HepG2 (cell line): ENCODE results near the gene ANKUB1. TPM values are rescaled to one million over a fixed set of nuclear protein-coding genes. Genes with fewer than 3 reads are reported as not detected.
A peak's percentile ranks its signal among the peaks of the same experiment; 100 is the strongest.

Source experiments
- KIAA2018 ChIP-seq: sonication (generic); formaldehyde crosslinking; IDR thresholded peaks from 2 replicates; pipeline ENCODE4 v1.5.0; 2020; ENCODE audit warnings: mild to moderate bottlenecking, missing genetic modification reagents, borderline replicate concordance
- NFRKB ChIP-seq: fragments of 450-650 bp; IDR thresholded peaks from 2 replicates; pipeline ENCODE4 v1.6.1; 2017
- RFX3 ChIP-seq: IDR thresholded peaks from 2 replicates; pipeline ENCODE4 v1.6.1; 2016; ENCODE audit warnings: missing biosample characterization, missing genetic modification reagents
- SSRP1 ChIP-seq: IDR thresholded peaks from 2 replicates; pipeline ENCODE4 v1.6.1; 2016; ENCODE audit warnings: control low read depth
- ZFP41 ChIP-seq: sonication (generic); formaldehyde crosslinking; IDR thresholded peaks from 2 replicates; pipeline ENCODE4 v1.4.0; 2020; ENCODE audit warnings: mild to moderate bottlenecking, missing genetic modification reagents, borderline replicate concordance
- ZNF121 ChIP-seq: sonication (generic); formaldehyde crosslinking; IDR thresholded peaks from 2 replicates; pipeline ENCODE4 v1.5.0; 2020; ENCODE audit warnings: mild to moderate bottlenecking, missing genetic modification reagents
- ZNF18 ChIP-seq: sonication (generic); formaldehyde crosslinking; IDR thresholded peaks from 2 replicates; pipeline ENCODE4 v1.8.0; 2022; ENCODE audit warnings: mild to moderate bottlenecking, missing genetic modification reagents; ENCODE audit not compliant: insufficient replicate concordance
- ZNF782 ChIP-seq: sonication (generic); formaldehyde crosslinking; IDR thresholded peaks from 2 replicates; pipeline ENCODE4 v1.4.0; 2020; ENCODE audit warnings: missing genetic modification reagents, mild to moderate bottlenecking, borderline replicate concordance
- polyA plus RNA-seq, 8 experiments: library from polyadenylated mRNA; depleted of rRNA in 3 of 8; stranded (reverse) in 7 of 8; unstranded in 1 of 8; fragments of >200 nt; fragmentation: Illumina TruSeq in 4 of 8; extraction: Trizol in 4 of 8; gene quantifications; 2 replicates each; pipeline versions ENCODE4 v1.2.1 to v1.2.3, GENCODE V29; 2011 to 2016; ENCODE audit warnings: low read depth in 4 of 8, missing spikeins in 1 of 8, mixed read lengths in 1 of 8; ENCODE audit not compliant: insufficient read depth in 1 of 8
- total RNA-seq, 5 experiments: library from RNA; depleted of rRNA; stranded (reverse); fragments of >200 nt; fragmentation: Illumina TruSeq; extraction: Trizol; gene quantifications; 2 replicates each; pipeline ENCODE4 v1.2.3, GENCODE V29; 2016; ENCODE audit warnings: low read depth in 1 of 5
- TF ChIP-seq, protein P1 (sequence below), 2 experiments: fragments of 450-650 bp in 1 of 2; sonication (generic) in 1 of 2; formaldehyde crosslinking in 1 of 2; IDR thresholded peaks; 2 replicates each; pipeline versions ENCODE4 v1.6.1 to v1.8.0; 2016 to 2022; ENCODE audit warnings: antibody characterized with exemption in 1 of 2, mild to moderate bottlenecking in 1 of 2, missing genetic modification reagents in 1 of 2

ANKUB1 gene
- total and polyA plus RNA-seq, 2 of the 13 experiments (the other 11 are each of a cell fraction or from before 2014, with no cell fraction given) = not detected

DNA sequence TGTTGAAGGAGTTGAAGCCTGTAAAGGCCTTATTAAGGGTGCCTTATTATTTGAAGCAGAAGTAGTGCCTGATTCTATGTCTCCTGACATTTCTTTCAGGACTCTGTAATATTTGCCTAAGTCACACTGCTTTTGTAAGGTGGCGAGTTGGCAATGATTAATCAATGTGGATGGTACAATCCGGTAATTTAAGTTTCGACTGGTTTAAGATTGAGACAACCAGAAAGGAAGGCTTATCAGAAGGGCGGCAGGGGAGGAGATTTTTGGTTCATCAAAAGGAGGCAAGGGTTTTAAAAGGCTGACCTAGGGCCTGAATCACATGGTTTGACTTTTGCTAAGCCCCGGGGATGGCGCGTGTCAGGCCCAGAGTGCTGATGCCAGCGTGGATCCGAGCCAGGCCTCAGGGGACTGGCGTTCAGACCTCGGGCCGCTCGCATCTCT is 19.8 kb upstream of the ANKUB1 start (continued):
- TF ChIP-seq SSRP1 (CRISPR knock-in tag) (0 out of 2 replicates have a peak, but pooled peaks have one; percentile 32), ZNF782 (no peak; the same call in 1 of the 2 replicates), NFRKB (no peak), ZNF18 (CRISPR knock-in tag) (no peak), RFX3 (no peak), ZNF121 (CRISPR knock-in tag) (peak; percentile 2; the same call in 1 of the 2 replicates), ZFP41 (CRISPR knock-in tag) (no peak), KIAA2018 (CRISPR knock-in tag) (no peak)
- TF ChIP-seq, protein P1, sequence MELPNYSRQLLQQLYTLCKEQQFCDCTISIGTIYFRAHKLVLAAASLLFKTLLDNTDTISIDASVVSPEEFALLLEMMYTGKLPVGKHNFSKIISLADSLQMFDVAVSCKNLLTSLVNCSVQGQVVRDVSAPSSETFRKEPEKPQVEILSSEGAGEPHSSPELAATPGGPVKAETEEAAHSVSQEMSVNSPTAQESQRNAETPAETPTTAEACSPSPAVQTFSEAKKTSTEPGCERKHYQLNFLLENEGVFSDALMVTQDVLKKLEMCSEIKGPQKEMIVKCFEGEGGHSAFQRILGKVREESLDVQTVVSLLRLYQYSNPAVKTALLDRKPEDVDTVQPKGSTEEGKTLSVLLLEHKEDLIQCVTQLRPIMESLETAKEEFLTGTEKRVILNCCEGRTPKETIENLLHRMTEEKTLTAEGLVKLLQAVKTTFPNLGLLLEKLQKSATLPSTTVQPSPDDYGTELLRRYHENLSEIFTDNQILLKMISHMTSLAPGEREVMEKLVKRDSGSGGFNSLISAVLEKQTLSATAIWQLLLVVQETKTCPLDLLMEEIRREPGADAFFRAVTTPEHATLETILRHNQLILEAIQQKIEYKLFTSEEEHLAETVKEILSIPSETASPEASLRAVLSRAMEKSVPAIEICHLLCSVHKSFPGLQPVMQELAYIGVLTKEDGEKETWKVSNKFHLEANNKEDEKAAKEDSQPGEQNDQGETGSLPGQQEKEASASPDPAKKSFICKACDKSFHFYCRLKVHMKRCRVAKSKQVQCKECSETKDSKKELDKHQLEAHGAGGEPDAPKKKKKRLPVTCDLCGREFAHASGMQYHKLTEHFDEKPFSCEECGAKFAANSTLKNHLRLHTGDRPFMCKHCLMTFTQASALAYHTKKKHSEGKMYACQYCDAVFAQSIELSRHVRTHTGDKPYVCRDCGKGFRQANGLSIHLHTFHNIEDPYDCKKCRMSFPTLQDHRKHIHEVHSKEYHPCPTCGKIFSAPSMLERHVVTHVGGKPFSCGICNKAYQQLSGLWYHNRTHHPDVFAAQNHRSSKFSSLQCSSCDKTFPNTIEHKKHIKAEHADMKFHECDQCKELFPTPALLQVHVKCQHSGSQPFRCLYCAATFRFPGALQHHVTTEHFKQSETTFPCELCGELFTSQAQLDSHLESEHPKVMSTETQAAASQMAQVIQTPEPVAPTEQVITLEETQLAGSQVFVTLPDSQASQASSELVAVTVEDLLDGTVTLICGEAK (IDR thresholded peaks at IDR 0.05) = no peak
- TF ChIP-seq, protein P1 (CRISPR knock-in tag; IDR thresholded peaks at IDR 0.05) = no peak
